Measurements from ENCODE around the gene TGOLN2.

The TGOLN2 gene

DNA sequence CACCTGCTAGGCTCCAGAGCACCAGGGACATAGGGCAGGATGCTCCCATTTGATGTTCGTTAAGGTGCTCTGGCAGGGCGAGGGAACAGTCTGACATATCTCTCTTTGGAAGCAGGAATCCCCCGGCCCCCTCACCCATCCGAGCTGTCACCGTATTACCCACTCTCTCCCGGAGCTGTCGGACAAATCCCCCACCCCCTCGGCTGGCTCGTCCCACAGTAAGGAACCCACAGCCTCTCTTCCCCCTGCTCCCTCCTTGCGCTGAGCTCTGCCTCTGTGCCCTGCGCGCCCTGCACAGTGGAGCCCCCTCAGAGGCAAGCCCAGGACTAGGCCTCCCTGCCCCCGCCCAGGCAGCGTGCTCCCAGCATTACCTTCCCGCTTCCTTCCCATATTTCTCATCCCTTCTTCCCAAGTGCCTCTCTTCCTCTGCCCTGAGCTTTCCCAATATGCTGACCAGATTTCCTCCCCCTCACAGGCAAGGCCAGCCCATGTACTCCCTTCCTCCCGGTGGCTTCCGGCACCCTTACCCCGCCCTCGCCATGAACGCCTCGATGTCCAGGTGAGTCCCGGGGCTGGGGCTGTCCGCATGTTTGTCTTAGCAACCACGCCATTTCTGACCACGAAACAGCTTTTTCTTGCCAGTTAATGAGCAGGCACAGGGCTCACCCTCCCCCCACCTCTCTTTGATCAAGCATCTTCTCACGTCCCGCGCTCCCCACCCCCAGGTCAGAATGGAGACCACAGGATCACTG lies 23.8 kb downstream of the TGOLN2 start:
- no peak for DNase-seq

DNA sequence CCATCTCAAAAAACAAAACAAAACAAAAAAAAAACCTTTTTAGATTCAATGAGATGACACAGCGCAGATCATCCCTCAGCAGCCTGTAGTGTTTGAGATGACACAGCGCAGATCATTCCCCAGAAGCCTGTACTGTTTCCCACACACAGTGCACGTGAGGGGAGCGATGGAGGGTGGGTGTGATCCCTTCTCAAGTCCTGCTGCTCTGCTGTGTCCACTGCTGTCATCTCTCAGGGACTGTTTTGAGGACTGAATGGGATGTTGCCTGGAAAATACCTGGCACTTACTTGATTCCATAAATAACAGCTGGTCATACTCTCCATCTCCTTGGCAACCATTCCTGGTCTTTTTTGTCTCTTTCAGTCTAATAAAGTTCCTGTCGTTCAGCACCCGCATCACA lies 25.7 kb downstream of the TGOLN2 start:
- no peak for DNase-seq

DNA sequence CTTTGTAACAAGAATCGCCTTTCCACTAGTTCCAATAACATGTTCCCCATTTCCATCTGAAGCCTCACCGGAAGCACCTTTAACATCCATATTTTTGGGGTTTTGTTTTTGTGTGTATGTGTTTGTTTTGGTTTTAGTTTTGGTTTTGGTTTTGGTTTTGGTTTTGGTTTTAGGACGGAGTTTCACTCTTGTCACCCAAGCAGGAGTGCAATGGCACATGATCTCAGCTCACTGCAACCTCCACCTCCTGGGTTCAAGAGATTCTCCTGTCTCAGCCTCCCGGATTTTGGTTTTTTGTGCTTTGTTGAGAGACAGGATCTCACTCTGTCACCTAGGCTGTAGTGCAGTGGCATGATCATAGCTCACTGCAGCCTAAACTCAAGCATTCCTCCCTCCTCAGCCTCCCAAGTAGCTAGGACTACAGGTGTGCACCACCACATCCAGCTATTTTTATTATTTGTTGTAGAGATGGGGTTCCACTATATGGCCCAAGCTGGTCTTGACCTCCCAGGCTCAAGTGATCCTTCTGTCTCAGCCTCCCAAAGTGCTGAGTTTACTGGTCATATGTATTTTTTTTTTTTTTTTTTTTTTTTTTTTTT lies 36.3 kb downstream of the TGOLN2 start:
- DNase-seq, result peak; percentile 77

DNA sequence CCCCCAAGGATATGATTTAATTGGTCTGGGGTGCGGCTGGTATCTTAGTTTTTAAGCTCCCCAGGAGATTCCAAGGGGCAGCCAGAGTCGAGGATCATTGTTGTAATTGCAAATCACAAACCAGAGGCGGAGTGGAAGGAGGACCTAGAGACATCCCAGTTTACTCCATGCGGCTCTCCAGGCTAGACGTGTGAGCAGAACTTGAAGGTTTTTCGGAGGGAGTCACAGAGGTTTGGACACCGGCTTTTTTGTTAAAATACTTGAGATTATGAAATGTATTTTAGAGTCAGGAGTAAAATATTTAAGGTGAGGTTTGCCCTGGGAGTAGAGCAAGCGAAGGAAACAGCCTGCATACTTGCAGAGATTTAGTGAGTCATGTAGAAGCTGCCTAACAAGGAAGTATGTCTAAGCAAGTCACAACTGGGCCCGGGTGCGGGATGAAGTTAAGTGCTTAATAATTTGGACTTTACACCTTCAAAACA lies 39.5 kb downstream of the TGOLN2 start:
- no peak for DNase-seq

DNA sequence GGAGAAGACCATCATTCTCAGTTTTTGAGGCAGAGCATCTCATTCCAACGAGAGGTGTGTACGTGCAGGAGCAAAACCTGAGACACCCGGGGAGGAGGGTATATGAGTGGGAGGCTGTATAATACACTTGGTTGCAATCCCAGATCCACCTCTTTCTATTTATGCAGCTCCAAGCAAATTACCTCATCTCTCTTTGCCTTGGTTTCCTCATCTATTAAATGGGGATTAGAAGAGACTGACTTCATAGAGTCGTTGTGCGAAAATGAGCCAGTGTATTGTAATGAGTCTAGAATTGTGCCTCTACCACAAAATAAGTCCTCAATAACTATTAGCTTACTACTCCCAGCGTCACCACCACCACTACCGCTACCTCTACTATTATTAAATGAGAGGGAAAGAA lies 40.1 kb downstream of the TGOLN2 start:
- no peak for DNase-seq

DNA sequence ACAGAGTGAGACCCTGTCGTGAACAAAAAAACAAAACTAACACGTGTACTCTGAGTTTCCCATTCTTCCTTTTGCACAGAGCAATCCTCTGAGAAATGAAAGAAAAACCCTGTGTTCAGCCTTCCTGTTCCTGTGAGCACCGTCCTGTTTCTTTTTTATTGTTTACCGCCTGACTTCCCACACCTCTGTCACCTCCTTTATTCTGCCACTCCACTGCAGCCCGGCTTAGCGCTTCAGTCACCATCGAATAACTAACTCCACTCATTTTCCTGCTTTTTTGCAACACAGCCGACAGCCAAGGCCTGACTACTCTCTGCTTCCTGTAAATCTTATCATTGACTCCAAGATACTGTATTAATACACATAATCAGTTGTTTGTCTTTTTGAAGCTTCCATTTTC lies 40.9 kb downstream of the TGOLN2 start:
- DNase-seq, result no peak

DNA sequence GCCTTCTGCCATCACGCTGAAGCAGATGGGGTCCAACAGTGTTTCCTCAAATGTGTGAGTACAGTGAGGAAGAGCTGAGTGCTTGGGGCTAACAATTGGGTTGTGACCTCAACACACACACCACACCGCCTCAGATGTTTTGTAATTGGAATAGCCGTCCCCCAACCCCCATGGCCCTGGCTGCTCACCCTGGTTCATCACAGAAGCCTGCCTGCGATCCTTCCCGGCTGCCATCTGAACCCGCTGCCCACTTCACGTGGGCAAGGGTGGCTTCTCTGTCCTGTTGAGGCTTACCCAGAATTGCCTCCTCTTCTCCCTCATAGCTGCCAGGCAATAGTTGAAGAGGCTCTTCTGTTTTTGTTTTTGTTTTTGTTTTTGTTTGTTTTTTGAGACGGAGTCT lies 44.1 kb downstream of the TGOLN2 start:
- DNase-seq, result no peak

DNA sequence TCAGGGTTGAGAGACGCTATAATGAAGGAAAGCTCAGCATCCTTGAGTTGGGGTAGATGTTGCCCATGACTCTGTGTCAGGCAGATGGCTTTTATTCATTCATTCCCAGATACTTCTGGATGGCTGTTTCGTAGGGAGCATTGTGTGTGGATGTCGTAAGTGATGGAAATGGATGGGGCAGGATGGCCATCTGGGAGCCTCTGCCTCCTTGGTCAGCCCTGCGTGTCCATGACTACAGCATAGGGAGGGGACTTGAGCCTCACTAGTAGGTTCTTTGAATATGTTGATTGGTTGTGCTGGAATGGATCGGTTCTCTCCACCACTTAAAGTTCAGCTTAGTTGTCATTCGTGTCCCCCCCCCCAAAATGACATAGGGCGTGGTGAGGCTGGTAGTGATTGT lies 44.9 kb downstream of the TGOLN2 start:
- DNase-seq, result no peak

DNA sequence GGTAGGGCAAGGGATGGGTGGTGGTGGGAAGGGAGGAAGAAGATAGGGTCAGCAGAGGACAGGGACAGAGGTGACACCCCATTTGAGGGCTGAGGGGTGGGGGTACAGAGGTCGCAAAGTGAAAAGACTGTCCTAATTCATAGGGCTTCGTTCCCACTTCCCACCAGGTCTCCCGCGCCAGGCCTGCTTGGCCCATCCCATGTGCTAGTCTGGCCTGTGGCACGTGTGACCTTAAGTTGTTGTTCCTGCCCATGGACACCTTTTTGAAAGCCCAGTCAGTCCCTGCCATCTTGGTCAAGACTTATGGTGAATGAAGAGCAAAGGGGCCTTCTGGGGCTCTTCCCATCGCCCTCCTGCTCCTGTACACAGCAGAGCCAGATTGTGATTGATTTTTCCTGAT lies 46.2 kb downstream of the TGOLN2 start:
- DNase-seq, result no peak

DNA sequence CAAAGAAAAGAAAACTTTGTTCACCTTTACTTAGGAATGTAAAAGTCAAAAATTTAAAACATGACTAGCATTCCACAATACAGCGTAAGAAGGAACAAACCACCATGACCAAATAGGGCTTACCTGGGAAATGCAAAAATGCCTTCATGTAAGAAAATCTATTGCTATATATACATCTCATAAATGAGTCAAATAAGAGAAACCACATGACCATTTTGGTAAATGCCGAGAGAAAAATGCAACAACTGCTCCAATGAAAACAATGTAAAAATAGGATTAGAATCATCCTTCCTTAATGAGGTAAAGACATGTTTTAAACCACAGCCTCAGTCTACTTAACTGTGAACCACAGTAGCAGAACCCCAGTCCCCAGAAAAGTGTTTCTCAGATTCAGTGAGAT lies 49.4 kb downstream of the TGOLN2 start:
- DNase-seq, result no peak

DNA sequence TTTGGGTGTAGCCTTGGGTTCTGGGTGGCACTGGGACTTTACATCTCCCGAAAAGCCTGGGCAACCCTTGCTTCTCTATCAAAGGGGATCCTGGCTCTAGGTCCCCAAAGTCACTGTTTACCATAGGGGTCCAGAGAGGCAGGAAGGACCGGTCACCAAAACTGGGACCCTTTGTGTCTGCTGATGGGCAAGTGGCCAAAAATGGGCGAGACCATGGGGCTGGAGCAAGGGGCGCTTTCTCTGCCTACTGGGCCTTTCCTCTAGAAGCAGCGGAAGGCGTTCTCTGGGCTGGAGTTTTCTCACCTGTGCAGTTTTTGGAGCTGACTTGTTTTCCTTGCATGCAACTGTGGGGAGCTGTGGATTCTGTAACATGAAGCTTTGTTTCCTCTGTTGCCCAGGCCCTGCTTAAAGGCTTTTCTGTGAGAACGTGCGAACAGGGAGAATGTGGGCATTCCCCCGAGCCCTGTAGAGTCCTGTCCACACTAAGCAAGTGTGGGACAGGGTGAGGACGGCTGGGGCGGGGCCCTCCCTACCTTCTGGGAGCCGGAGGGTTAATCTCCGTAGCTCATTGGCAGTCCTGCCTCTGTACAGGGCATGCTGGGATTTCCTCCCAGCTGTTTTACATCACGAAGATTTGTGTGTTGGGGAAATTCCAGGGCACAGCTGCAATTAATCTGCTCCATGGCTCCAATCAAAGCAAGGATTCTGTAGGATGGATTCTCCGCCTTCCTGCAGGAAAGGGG lies 50.2 kb downstream of the TGOLN2 start:
- DNase-seq, result no peak

DNA sequence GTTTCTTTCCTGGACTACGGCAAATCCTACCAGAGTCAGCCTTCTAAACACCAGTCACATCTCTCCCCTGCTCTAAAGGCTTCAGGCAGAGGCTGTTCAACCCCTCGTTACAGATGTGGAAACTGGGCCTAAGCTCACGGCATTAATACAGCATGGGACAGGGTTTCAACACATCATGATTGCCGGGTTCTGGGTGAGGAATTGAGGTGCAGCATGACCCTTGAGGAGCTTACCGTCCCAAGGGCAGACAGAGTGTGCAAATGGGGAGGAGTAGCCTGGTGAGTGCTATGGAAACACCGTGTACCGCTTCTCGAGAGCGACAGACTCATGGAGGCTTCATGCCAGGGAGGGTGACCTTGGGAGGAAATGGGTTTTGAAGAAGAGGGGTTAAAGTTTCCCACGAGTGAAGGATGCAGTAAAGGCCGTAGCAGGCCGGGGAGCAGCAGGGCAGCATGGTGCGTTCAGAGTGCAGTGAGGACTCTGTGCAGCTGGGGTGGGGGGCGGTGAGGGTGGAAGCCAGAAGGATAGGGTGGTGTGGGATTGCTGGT lies 51.1 kb downstream of the TGOLN2 start:
- no peak for DNase-seq

DNA sequence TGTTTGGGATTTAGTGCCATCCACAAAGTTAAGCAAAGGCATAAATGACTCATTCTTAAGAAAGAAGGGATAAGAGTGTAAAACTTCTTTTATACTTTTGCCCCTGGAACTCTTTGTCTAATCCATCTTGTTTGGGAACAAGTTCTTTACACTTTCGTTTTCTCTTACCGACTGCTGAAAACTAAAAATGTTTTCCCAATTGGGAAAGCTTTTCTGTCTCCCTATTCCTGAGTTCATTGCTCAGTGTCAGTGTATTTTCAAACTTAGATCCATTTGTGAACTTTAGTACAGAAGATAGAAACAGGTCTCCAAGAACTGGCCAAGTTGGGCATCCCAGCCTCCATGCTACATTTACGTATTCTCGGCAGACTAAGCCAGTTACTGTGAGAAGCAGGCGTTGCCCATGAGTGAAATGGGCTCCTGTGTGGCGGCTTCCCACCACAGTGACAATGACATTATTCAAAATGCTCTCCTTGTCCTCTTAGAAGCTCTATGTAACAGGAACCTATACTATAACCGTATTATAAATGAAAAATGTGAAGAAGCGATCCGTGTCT lies 51.7 kb downstream of the TGOLN2 start:
- no peak for DNase-seq

DNA sequence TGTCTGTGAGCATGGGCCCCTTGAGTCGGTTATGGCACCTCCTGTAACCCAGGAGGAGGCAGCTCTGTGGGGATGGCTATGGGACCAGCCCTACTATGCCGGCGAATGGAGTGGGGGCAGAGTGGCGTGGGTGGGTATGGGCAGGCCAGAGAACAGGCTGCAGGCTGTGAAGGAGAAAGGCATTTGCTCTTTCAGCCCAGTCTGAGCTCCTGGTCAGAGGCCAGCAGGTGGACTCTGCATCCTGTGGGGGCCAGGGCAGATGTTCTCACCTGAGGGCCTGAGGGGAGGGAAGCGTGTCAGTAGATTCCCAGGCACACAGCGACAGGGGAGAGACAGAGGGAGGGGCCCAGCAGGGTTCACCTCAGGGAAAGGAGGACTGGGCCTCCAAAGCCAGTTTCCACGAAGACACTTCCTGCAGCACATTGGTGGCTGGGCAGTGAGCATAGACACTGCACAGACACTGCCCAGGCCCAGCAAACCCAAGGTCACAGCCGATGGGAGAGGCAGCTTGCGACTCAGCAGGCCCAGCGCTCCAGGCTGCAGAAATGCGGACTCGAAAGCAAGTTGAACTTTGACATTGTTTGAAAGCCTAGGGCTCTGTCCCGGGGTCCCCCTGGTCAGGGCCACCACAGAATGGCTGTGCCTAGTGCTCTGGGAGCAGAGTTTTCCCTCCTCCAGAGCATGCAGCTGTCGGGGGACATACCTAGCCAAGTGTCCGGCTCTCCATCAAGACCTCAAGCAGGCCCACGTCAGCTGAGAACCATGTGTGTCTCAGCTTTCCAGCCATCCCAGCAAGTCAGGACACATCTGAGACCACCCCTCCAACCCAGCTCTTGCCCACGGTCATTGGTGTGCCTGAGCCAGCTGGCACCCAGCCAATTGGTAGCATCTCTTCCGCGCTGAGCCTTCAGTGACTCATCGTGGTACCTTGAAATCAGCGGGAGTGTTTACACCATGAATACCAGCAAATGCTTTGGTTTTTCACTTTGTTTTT lies 53.8 kb downstream of the TGOLN2 start:
- DNase-seq, result no peak

DNA sequence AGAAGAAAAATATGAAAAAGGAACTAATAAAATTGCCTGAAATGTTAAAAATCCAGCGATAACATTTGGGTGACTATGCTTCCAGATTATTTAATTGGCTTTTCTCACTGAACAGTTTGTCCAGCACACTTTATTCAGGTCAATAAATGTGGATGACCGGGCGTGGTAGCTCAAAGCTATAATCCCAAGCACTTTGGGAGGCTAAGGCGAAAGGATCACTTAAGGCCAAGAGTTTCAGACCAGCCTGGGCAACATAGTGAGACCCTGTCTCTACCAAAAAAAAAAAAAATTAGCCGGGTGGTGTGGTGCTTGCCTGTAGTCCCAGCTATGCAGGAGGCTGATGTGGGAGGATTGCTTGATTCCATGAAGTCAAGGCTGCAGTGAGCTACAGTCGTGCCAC lies 55.4 kb downstream of the TGOLN2 start:
- DNase-seq, result no peak

DNA sequence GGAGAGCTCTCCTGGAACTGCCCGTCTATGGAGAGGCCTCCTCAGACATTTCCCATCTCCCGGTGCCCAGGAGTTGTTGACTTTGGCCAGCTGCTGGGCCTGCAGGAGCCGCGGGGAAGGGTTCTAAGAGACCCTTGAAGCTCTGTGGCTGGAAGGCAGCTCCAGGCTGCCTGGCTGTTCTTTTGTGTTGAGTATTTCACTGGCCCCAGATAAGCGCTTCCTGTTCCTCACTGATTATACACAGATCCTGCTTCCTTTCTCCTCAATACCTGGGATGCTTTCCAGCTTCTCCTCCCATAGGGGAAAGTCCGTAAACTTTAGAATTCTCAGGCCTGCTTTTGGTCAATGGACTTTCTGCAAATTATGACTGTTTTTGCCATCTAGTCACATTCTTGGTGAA lies 57.8 kb downstream of the TGOLN2 start:
- no peak for DNase-seq

Data from suppressor macrophage treated with lipopolysaccharide for 4 hours (primary cell).